GM13977 (cell line): Measurements from ENCODE around the gene NFIL3.
"Not testable (repeated sequence)": the region's sequence is repeated elsewhere in the genome, so short reads cannot be mapped to it uniquely, and the experiment has no call there.

Experiments
- DNase-seq: peaks from one replicate; pipeline ENCODE4 v3.0.0; 2012; ENCODE audit warnings: low spot score
- CTCF ChIP-seq: IDR thresholded peaks from 2 replicates; pipeline ENCODE4 v1.5.1; 2012; ENCODE audit warnings: mild to moderate bottlenecking, control low read depth; ENCODE audit not compliant: insufficient read depth; ENCODE audit errors: extremely low read depth, missing control alignments
- in situ Hi-C: fragments of 300-500 bp; cut with MboI; formaldehyde crosslinking; loops from one replicate; pipeline ENCODE4 v1.12.0; 2022; ENCODE audit warnings: low sequenced_read_pairs, low pct_unique_long_range_greater_than_20kb, mixed read lengths, inconsistent platforms; ENCODE audit not compliant: unreplicated experiment

The NFIL3 gene

GRCh38 chr9:91391412-91391811 is 32.2 kb downstream of the NFIL3 start:
- in situ Hi-C loops, result no loop called here
- DNase-seq, result no peak
- TF ChIP-seq CTCF, result no peak

GRCh38 chr9:91389686-91390085 is 33.9 kb downstream of the NFIL3 start:
- in situ Hi-C loops, result not testable (repeated sequence)

GRCh38 chr9:91386765-91387164 is 36.9 kb downstream of the NFIL3 start:
- no peak for DNase-seq
- in situ Hi-C loops, result no loop called here

More at GRCh38 chr9:91389686-91390085, 33.9 kb downstream of the NFIL3 start:
- not testable (repeated sequence) for DNase-seq

GRCh38 chr9:91384954-91385353 is 38.7 kb downstream of the NFIL3 start:
- TF ChIP-seq CTCF, result no peak
- no peak for DNase-seq
- in situ Hi-C loops, result no loop called here

More at GRCh38 chr9:91386765-91387164, 36.9 kb downstream of the NFIL3 start:
- no peak for TF ChIP-seq CTCF

GRCh38 chr9:91383577-91383976 is 40.1 kb downstream of the NFIL3 start:
- no peak for TF ChIP-seq CTCF
- in situ Hi-C loops, result no loop called here
- no peak for DNase-seq

- in situ Hi-C loops, result no loop called here
- no peak for DNase-seq
- TF ChIP-seq CTCF, result no peak
These were observed 41.3 kb downstream of the NFIL3 start for GRCh38 chr9:91382298-91382697.

- in situ Hi-C loops, result no loop called here
- DNase-seq, result no peak
- no peak for TF ChIP-seq CTCF
These were observed 44.2 kb downstream of the NFIL3 start for GRCh38 chr9:91379426-91379825.
